GM23248 (cell line): ENCODE data around the gene ZFAND5.

Source experiments
- EZH2 ChIP-seq: fragments of 200-600 bp; sonication (generic); IDR thresholded peaks from 2 replicates; pipeline ENCODE4 v1.6.1; 2018; ENCODE audit warnings: antibody characterized with exemption, mild to moderate bottlenecking; ENCODE audit not compliant: insufficient read depth, poor library complexity, severe bottlenecking
- EZH2phosphoT487 ChIP-seq: fragments of 200-600 bp; sonication (generic); IDR thresholded peaks from 2 replicates; pipeline ENCODE4 v1.6.1; 2018; ENCODE audit warnings: antibody characterized with exemption, moderate library complexity, mild to moderate bottlenecking, low read depth; ENCODE audit not compliant: insufficient read depth

DNA sequence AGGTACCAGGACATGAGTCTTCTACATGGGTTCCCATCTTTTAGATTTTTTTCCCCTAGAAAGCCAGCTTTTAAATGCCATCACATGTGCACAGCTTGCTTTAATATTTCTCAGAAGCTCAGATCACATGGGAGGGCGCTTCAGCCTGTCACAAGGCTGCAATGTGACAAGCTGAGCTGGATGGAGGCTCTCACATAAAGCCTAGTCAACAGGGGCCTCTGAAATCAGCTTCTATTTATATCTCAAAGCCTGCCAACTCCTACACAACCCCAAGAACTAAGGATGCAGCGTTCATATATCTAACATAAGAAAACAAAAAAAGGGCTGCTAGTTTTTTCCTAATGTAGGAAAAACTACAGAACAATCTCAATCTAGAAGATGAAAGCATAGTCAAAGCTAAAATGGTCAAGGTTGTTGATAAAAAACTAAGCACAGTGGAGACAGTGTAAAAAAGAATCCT is 2.3 kb downstream of the ZFAND5 start:
- TF ChIP-seq EZH2 (no peak), EZH2phosphoT487 (no peak)
